ENCODE measurements around the gene SLC66A2. TPM values are rescaled to one million over a fixed set of nuclear protein-coding genes. Genes with fewer than 3 reads are reported as not detected.
A peak's percentile ranks its signal among the peaks of the same experiment; 100 is the strongest.

Gene SLC66A2
- total and polyA plus RNA-seq, 2 donors (not counting 1 experiment from before 2014, with no cell fraction given), result 44.4 to 45.1 TPM

DNA sequence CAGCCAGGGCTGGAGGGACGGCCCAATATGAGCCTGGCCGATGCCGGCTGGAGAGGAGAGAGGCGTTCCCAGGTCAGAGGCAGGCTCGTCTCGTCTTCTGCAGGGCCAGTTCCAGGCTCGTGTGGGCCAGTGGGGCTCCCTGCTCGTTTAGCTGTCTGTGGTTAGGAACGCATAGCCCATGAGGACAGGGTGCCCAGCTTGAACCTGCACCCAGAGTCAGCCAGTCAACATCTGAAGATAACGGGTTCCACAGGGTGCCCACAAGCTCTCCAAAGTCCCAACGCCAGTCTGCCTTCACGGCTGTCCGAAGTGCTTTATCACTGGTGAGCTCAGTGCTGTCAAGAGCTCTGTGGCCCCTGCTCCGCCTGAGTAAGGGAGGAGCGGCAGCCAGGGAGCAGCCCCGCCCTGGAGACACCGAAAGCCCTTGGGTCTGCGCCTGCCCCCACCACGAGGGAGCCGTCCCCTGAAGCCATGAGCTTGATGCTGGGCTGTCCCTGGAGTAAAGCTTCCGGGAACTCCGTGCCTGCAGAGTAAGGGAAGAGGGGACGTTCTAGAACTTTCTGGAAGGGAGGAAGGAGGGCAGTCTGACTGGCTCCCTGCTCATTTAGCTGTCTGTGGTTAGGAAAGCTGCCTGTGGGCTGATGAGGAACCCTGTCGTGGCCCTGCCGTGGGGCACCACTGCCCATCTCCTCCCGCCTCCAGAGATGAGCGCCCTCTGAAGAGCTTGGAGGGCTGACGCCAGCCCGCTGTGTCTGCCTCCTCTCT lies 10.3 kb upstream of the SLC66A2 start:
- DNase-seq, result no peak
- intact Hi-C loops (cut with micrococcal nuclease), result loop anchor here (5.0 kb wide), 1 partner anchor 164 kb away; the partner anchor contains the start of gene KCNG2
- H2AFZ ChIP-seq (ENCODE audit: insufficient read depth, low read depth, low read length, poor library complexity, severe bottlenecking), result no peak overlapping the region
- peaks cover 23 to 41% of the 10 kb centered on the region in 2 donors for H3K4me1 ChIP-seq (ENCODE audit: control insufficient read depth in 2 of 2, insufficient read depth in 2 of 2, low read length in 2 of 2)
- Mint-ChIP-seq H3K9me3 (ENCODE audit: insufficient read depth) (no peaks in the 10 kb centered on the region), H3K27ac (no peak overlapping the region), H3K4me3 (no peak overlapping the region), H3K4me1 (peaks cover 36% of the 10 kb centered on the region), H3K27me3 (no peaks in the 10 kb centered on the region)
- no peak overlapping the region for H3K27ac ChIP-seq (ENCODE audit: low read length in 2 of 2)
- H3K79me2 ChIP-seq (ENCODE audit: control insufficient read depth, insufficient read depth, low read length), result no peaks in the 10 kb centered on the region
- no peak overlapping the region for H3K9ac ChIP-seq (ENCODE audit: low read length)
- H3K9me3 ChIP-seq (ENCODE audit: control extremely low read depth in 1 of 3, control insufficient read depth in 2 of 3, insufficient read depth in 1 of 3, low read length in 2 of 3), result peaks cover 0 to 14% (median 0%) of the 10 kb centered on the region in 3 donors
- H3K4me3 ChIP-seq (ENCODE audit: control extremely low read depth in 1 of 5, extremely low read depth in 1 of 5, insufficient read depth in 1 of 5, low read depth in 2 of 5, low read length in 4 of 5), result no peak overlapping the region
- WGBS (ENCODE audit: insufficient coverage), result 84% methylated on average over 24 of the region's 29 CpGs
- ATAC-seq (ENCODE audit: low read depth), result no peak
- ChIA-PET CTCF (no interaction called here), POLR2A (no interaction called here)
- peaks cover 0 to 6% (median 0%) of the 10 kb centered on the region in 4 experiments for H3K27me3 ChIP-seq (replicated peaks in 1 of 4; ENCODE audit: control extremely low read depth in 1 of 4, control insufficient read depth in 3 of 4, insufficient read depth in 4 of 4, low read length in 3 of 4)
- no peak overlapping the region for H3K4me2 ChIP-seq (replicated peaks; ENCODE audit: low read depth, low read length, poor library complexity, severe bottlenecking)
- TF ChIP-seq EZH2 (IDR thresholded peaks at IDR 0.05; ENCODE audit: borderline replicate concordance, insufficient read depth, low read depth, low read length, poor library complexity, severe bottlenecking) (no peak), CTCF (IDR thresholded peaks at IDR 0.05) (no peak)
- no peaks in the 10 kb centered on the region for H3K36me3 ChIP-seq (replicated peaks in 1 of 2; ENCODE audit: control extremely low read depth in 1 of 2, control insufficient read depth in 1 of 2, extremely low read depth in 1 of 2, insufficient read depth in 2 of 2, low read length in 1 of 2)
- peaks cover 10% of the 10 kb centered on the region for H4K20me1 ChIP-seq (ENCODE audit: control insufficient read depth, insufficient read depth, low read length, poor library complexity, severe bottlenecking)

- peaks cover 10% of the 10 kb centered on the region for H4K20me1 ChIP-seq (ENCODE audit: control insufficient read depth, insufficient read depth, low read length, poor library complexity, severe bottlenecking)
- Mint-ChIP-seq H3K4me1 (peaks cover 36% of the 10 kb centered on the region), H3K27me3 (no peaks in the 10 kb centered on the region), H3K9me3 (ENCODE audit: insufficient read depth) (no peaks in the 10 kb centered on the region), H3K4me3 (peak overlapping the region; percentile 62), H3K27ac (no peak overlapping the region)
- H3K9me3 ChIP-seq (ENCODE audit: control extremely low read depth in 1 of 3, control insufficient read depth in 2 of 3, insufficient read depth in 1 of 3, low read length in 2 of 3), result peaks cover 0 to 14% (median 0%) of the 10 kb centered on the region in 3 donors
- intact Hi-C loops (cut with micrococcal nuclease), result loop anchor here (5.0 kb wide), 1 partner anchor 164 kb away; the partner anchor contains the start of gene KCNG2
- no peak overlapping the region for H3K4me3 ChIP-seq (ENCODE audit: control extremely low read depth in 1 of 5, extremely low read depth in 1 of 5, insufficient read depth in 1 of 5, low read depth in 2 of 5, low read length in 4 of 5)
- no peak for DNase-seq
- no peak overlapping the region for H3K27ac ChIP-seq (ENCODE audit: low read length in 2 of 2)
- H2AFZ ChIP-seq (ENCODE audit: insufficient read depth, low read depth, low read length, poor library complexity, severe bottlenecking), result no peak overlapping the region
- peaks cover 0 to 6% (median 0%) of the 10 kb centered on the region in 4 experiments for H3K27me3 ChIP-seq (replicated peaks in 1 of 4; ENCODE audit: control extremely low read depth in 1 of 4, control insufficient read depth in 3 of 4, insufficient read depth in 4 of 4, low read length in 3 of 4)
- TF ChIP-seq EZH2 (IDR thresholded peaks at IDR 0.05; ENCODE audit: borderline replicate concordance, insufficient read depth, low read depth, low read length, poor library complexity, severe bottlenecking) (no peak), CTCF (IDR thresholded peaks at IDR 0.05) (no peak)
- no peak for ATAC-seq (ENCODE audit: low read depth)
- ChIA-PET POLR2A (no interaction called here), CTCF (no interaction called here)
- no peak overlapping the region for H3K4me2 ChIP-seq (replicated peaks; ENCODE audit: low read depth, low read length, poor library complexity, severe bottlenecking)
- no peaks in the 10 kb centered on the region for H3K79me2 ChIP-seq (ENCODE audit: control insufficient read depth, insufficient read depth, low read length)
- peaks cover 23 to 41% of the 10 kb centered on the region in 2 donors for H3K4me1 ChIP-seq (ENCODE audit: control insufficient read depth in 2 of 2, insufficient read depth in 2 of 2, low read length in 2 of 2)
- WGBS (ENCODE audit: insufficient coverage), result 92% methylated on average over 16 of the region's 16 CpGs
- no peak overlapping the region for H3K9ac ChIP-seq (ENCODE audit: low read length)
- H3K36me3 ChIP-seq (replicated peaks in 1 of 2; ENCODE audit: control extremely low read depth in 1 of 2, control insufficient read depth in 1 of 2, extremely low read depth in 1 of 2, insufficient read depth in 2 of 2, low read length in 1 of 2), result no peaks in the 10 kb centered on the region
Measured at GRCh38 chr18:79960921-79961526, 9.6 kb upstream of the SLC66A2 start.

Measured in B cell (primary cell).